DND-41 (cell line): ENCODE results near the gene DRGX.

Experiments
- ATAC-seq: fragments of 200-7000 bp; cut with Tn5 transposase; 3 replicates; pipeline ENCODE4 v1.9.1; 2021; ENCODE audit warnings: low read depth; ENCODE audit not compliant: insufficient read depth
- DNase-seq: peaks from one replicate; pipeline ENCODE4 v3.0.0-alpha.2; 2020
- H2AFZ ChIP-seq: 2 replicates; pipeline ENCODE4 v1.6.0; 2012; ENCODE audit warnings: low read depth, low read length
- H3K27ac ChIP-seq: 2 replicates; pipeline ENCODE4 v1.5.1; 2012; ENCODE audit warnings: low read length, inconsistent platforms
- H3K27me3 ChIP-seq: fragments of 200-600 bp; sonication (generic); 2 replicates; pipeline ENCODE4 v1.6.0; 2012; ENCODE audit warnings: low read length, mild to moderate bottlenecking, inconsistent platforms; ENCODE audit not compliant: insufficient read depth, poor library complexity
- H3K36me3 ChIP-seq: 2 replicates; pipeline ENCODE4 v1.5.1; 2012; ENCODE audit warnings: low read length, inconsistent platforms; ENCODE audit not compliant: insufficient read depth
- H3K4me1 ChIP-seq: 2 replicates; pipeline ENCODE4 v1.5.1; 2012; ENCODE audit warnings: mild to moderate bottlenecking, low read length; ENCODE audit not compliant: insufficient read depth
- H3K4me2 ChIP-seq: 2 replicates; pipeline ENCODE4 v1.6.0; 2012; ENCODE audit warnings: mild to moderate bottlenecking, moderate library complexity, low read length, inconsistent platforms; ENCODE audit not compliant: insufficient read depth
- H3K4me3 ChIP-seq, 2 experiments: fragments of 200-600 bp in 1 of 2; shearing (Covaris generic) in 1 of 2; 2 replicates each; pipeline ENCODE4 v1.5.1; 2012 to 2016; ENCODE audit warnings: inconsistent platforms in 2 of 2, low read length in 2 of 2, mild to moderate bottlenecking in 2 of 2, low read depth in 1 of 2, moderate library complexity in 1 of 2
- H3K79me2 ChIP-seq: 2 replicates; pipeline ENCODE4 v1.6.0; 2012; ENCODE audit warnings: low read length, inconsistent platforms; ENCODE audit not compliant: insufficient read depth
- H3K9ac ChIP-seq: 2 replicates; pipeline ENCODE4 v1.6.0; 2012; ENCODE audit warnings: low read depth, mild to moderate bottlenecking, inconsistent platforms, low read length, moderate library complexity
- H3K9me3 ChIP-seq: 2 replicates; pipeline ENCODE4 v1.5.1; 2012; ENCODE audit warnings: low read length, moderate library complexity, mild to moderate bottlenecking, inconsistent platforms; ENCODE audit not compliant: insufficient read depth, severe bottlenecking
- H4K20me1 ChIP-seq: 2 replicates; pipeline ENCODE4 v1.6.0; 2012; ENCODE audit warnings: low read length; ENCODE audit not compliant: insufficient read depth
- CTCF ChIP-seq: IDR thresholded peaks from 2 replicates; pipeline ENCODE4 v1.5.1; 2012; ENCODE audit warnings: borderline replicate concordance, low read length, moderate library complexity, mild to moderate bottlenecking; ENCODE audit not compliant: poor library complexity, severe bottlenecking; ENCODE audit errors: extremely low read depth
- EZH2 ChIP-seq: IDR thresholded peaks from 3 replicates; pipeline ENCODE4 v1.6.1; 2012; ENCODE audit warnings: borderline replicate concordance, low read depth, mild to moderate bottlenecking, moderate library complexity, low read length, inconsistent platforms; ENCODE audit not compliant: severe bottlenecking

DRGX gene

GRCh38 chr10:49347827-49348226, 48.1 kb downstream of the DRGX start:
- H2AFZ ChIP-seq: no peak overlapping the region
- TF ChIP-seq EZH2 (no peak), CTCF (no peak)
- peaks cover 5% of the 10 kb centered on the region for H3K9me3 ChIP-seq
- H3K4me2 ChIP-seq: no peak overlapping the region
- H3K36me3 ChIP-seq: no peaks in the 10 kb centered on the region
- H4K20me1 ChIP-seq: no peaks in the 10 kb centered on the region
- ATAC-seq (no peak), DNase-seq (no peak)
- no peaks in the 10 kb centered on the region for H3K79me2 ChIP-seq
- H3K27me3 ChIP-seq: no peaks in the 10 kb centered on the region
- H3K27ac ChIP-seq: no peak overlapping the region
- no peaks in the 10 kb centered on the region for H3K4me1 ChIP-seq
- H3K4me3 ChIP-seq: no peak overlapping the region
- H3K9ac ChIP-seq: no peak overlapping the region

GRCh38 chr10:49347342-49347741, 48.5 kb downstream of the DRGX start:
- TF ChIP-seq CTCF: no peak
- TF ChIP-seq EZH2: no peak
- H3K27ac ChIP-seq: no peak overlapping the region
- no peaks in the 10 kb centered on the region for H3K36me3 ChIP-seq
- H3K4me2 ChIP-seq: no peak overlapping the region
- DNase-seq: no peak
- no peaks in the 10 kb centered on the region for H3K79me2 ChIP-seq
- ATAC-seq: no peak
- peaks cover 5% of the 10 kb centered on the region for H3K9me3 ChIP-seq
- H4K20me1 ChIP-seq: no peaks in the 10 kb centered on the region
- no peak overlapping the region for H2AFZ ChIP-seq
- no peak overlapping the region for H3K9ac ChIP-seq
- no peaks in the 10 kb centered on the region for H3K4me1 ChIP-seq
- no peaks in the 10 kb centered on the region for H3K27me3 ChIP-seq
- H3K4me3 ChIP-seq: no peak overlapping the region

GRCh38 chr10:49344840-49345239, 51.0 kb downstream of the DRGX start:
- Histone ChIP-seq H3K4me3 (no peak overlapping the region), H3K4me1 (no peaks in the 10 kb centered on the region), H3K9ac (no peak overlapping the region), H3K4me2 (no peak overlapping the region), H3K27ac (no peak overlapping the region), H3K9me3 (no peaks in the 10 kb centered on the region), H2AFZ (no peak overlapping the region), H3K36me3 (no peaks in the 10 kb centered on the region), H3K79me2 (no peaks in the 10 kb centered on the region), H3K27me3 (no peaks in the 10 kb centered on the region), H4K20me1 (no peaks in the 10 kb centered on the region)
- ATAC-seq: no peak
- DNase-seq: no peak
- TF ChIP-seq EZH2 (no peak), CTCF (no peak)

GRCh38 chr10:49338604-49339003, 57.3 kb downstream of the DRGX start:
- DNase-seq: no peak
- H3K36me3 ChIP-seq: no peaks in the 10 kb centered on the region
- no peaks in the 10 kb centered on the region for H3K79me2 ChIP-seq
- H2AFZ ChIP-seq: no peak overlapping the region
- H4K20me1 ChIP-seq: no peaks in the 10 kb centered on the region
- TF ChIP-seq CTCF (no peak), EZH2 (no peak)
- no peak overlapping the region for H3K4me2 ChIP-seq
- H3K27ac ChIP-seq: no peak overlapping the region
- H3K9ac ChIP-seq: no peak overlapping the region
- no peaks in the 10 kb centered on the region for H3K27me3 ChIP-seq
- no peak for ATAC-seq
- H3K4me3 ChIP-seq: no peak overlapping the region
- H3K9me3 ChIP-seq: peaks cover 11% of the 10 kb centered on the region
- peaks cover 12% of the 10 kb centered on the region for H3K4me1 ChIP-seq
